Right lung (tissue), 5 donors: ENCODE results near the gene METTL8. TPM values are rescaled to one million over a fixed set of nuclear protein-coding genes. Genes with fewer than 3 reads are reported as not detected.
"Not testable (repeated sequence)": the region's sequence is repeated elsewhere in the genome, so short reads cannot be mapped to it uniquely, and the experiment has no call there.

Experiments
- DNase-seq, 2 donors: peaks; one replicate each; pipeline ENCODE4 v3.0.0-alpha.2; 2013
- polyA plus RNA-seq, 5 donors: library from polyadenylated mRNA; unstranded; fragments of 120-200 nt; gene quantifications; one replicate each; pipeline versions ENCODE4 v1.2.1 to v1.2.3, GENCODE V29; 2013; ENCODE audit warnings: inconsistent platforms in 1 of 5, low replicate concordance in 1 of 5; ENCODE audit not compliant: insufficient read length in 5 of 5, insufficient read depth in 1 of 5

METTL8 gene
- polyA plus RNA-seq, 5 donors, result 8.6 to 16.8 (median 16.1) TPM

GRCh38 chr2:171402906-171403580 is 30.7 kb downstream of the METTL8 start:
- DNase-seq, result no peak

DNA sequence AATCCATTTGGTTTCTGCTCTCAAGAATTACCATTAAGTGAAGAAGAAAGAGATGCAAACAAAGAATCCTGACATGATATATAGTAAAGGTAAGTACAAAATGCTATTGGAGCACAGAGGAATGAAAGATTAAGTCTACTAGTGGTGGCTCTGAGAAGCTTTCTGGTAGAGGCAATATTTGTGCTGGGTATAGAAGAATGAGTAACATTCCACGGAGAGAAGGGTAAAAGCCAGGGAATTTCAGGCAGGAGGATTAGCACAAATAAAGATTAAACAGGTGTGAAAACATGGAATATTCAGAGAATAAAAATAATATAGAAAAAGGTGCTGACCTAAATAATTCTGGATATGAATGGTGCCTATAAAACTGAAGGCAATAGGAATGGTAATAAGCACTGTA is 31.8 kb downstream of the METTL8 start:
- no peak for DNase-seq

GRCh38 chr2:171400395-171400794 is 33.4 kb downstream of the METTL8 start:
- DNase-seq, result no peak

DNA sequence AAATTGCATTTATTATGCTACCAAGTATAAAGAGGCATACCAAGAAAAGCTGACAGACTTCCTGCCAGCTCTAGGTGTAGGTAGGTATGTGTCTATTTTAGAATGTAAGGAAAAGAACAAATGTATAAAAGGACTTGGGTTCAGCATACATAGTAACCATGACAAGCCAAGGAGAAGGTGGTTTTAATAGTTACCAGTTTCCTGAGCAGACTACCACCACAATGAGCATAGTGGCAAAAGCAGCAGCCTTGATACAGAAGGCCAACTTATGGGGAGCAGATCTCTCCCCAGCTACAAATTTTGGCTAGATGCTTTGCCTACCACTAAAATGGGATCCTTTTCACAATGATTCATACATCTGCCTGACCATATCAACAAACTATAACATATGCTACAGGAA is 34.5 kb downstream of the METTL8 start:
- DNase-seq, result no peak

- no peak for DNase-seq
Observed at GRCh38 chr2:171394164-171394740, 39.5 kb downstream of the METTL8 start.

DNA sequence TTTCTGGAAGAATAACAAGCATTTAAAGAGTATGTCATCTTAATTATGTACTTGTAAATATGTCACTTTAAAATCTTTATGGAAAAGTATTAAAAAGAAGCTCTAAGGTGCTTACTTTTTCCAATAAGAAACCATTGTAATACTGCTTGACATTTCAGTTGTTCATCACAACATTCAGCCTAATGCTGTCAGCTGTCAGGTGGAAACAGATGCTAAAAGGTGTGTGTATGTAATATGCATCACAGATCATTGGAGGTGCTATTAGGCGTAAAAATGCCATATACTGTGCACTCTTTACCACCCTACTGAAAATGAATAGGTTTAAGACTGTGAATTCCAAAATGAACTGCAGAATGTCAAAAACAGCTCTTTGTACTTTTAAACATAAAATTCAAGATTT is 40.3 kb downstream of the METTL8 start:
- no peak for DNase-seq

- DNase-seq, result no peak
Observed at GRCh38 chr2:171391532-171391931, 42.3 kb downstream of the METTL8 start.

DNA sequence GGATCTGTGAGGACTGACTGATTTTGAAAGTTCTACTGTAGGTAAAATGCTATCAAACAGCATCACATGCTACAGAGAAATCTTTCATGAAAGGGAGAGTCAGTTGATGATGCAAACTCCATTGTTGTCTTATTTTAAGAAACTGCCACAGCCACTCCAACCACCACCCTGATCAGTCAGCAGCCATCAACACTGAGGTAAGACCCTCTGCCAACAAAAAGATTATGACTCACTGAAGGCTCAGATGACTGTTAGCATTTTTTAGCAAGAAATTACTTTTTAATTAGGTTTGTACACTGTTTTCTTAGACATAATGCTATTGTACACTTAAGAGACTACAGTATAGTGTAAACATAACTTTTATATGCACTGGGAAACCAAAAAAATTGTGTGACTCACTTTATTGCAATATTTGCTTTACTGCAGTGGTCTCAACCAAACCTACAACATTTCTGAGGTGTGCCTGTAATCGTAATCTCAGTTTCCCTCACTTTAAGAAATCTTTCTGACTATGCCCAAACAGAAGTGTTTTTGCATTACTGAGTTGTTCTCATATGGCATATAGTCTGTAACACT is 42.8 kb downstream of the METTL8 start:
- no peak for DNase-seq

GRCh38 chr2:171389780-171390179 is 44.0 kb downstream of the METTL8 start:
- no peak for DNase-seq

DNA sequence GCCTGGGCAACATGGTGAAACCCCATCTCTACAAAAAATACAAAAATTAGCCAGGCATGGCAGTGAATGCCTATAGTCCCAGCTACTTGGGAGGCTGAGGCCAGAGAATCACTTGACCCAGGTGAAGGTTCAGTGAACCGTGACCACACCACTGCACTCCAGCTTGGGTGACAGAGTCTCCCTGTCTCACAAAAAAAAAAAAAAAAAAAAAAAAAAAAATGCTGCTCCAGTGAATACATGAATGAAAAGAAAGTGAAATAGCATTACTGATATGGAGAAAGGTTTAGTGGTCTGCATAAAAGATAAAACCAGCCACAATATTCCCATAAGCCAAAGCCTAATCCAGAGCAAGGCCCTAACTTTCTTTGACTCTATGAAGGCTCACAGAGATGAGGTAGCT is 44.5 kb downstream of the METTL8 start:
- no peak for DNase-seq

- DNase-seq, result no peak
Observed at GRCh38 chr2:171387052-171387451, 46.7 kb downstream of the METTL8 start.

- DNase-seq, result no peak
Observed at GRCh38 chr2:171386627-171387026, 47.2 kb downstream of the METTL8 start.

DNA sequence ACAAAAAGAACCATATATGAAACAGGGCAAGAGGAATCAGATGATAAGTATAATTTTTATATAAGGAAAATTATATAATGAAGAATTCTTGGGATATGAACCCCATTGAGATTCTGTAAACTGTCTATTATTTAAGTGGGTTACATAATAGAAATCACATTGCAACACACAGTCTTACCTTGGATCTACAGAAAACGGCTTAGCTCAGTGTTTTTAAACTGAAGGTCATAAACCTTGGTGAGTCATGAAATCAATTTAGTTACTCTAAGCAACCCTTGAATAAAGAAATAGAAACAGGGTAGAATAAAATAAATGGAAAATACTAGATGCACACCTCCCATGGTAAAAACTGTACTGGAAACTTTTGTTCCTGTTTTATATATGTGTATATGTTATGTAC is 50.7 kb downstream of the METTL8 start:
- no peak for DNase-seq

GRCh38 chr2:171382175-171382574 is 51.6 kb downstream of the METTL8 start:
- not testable (repeated sequence) for DNase-seq

DNA sequence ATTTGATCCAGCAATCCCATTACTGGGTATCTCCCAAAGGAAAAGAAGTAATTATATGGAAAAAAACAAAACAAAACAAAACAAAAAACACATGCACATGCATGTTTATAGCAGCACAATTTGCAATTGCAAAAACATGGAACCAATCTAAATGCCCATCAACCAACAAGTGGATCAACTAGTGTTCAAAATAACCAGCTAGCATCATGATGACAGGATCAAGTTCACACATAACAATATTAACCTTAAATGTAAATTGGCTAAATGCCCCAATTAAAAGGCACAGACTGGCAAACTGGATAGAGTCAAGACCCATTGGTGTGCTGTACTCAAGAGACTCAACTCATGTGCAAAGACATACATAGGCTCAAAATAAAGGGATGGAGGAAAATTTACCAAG is 55.9 kb downstream of the METTL8 start:
- not testable (repeated sequence) for DNase-seq

GRCh38 chr2:171367692-171368091 is 66.1 kb downstream of the METTL8 start:
- DNase-seq, result no peak

- DNase-seq, result no peak
Observed at GRCh38 chr2:171365778-171366177, 68.0 kb downstream of the METTL8 start.

- DNase-seq, result no peak
Observed at GRCh38 chr2:171365232-171365631, 68.6 kb downstream of the METTL8 start.

- DNase-seq, result no peak
Observed at GRCh38 chr2:171362396-171362795, 71.4 kb downstream of the METTL8 start.

DNA sequence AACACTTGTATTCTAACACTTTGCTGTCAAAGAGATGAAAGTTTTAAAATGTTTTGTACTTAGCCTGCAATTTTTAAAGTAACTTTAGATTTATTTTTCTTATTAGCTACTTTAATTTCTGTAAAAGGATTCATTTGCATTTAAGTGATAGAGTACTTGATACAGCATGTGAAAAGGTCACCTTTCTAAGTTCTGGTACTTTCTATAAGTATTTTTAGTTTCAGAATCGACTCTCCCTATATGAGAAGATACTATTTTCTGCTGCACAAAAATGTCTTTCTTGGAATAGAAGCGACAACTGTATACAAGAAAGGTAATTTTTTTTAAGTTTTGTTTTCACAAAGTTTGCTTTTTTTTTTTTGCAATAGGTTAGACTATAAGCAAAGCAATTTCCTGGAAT is 72.9 kb downstream of the METTL8 start:
- no peak for DNase-seq

DNA sequence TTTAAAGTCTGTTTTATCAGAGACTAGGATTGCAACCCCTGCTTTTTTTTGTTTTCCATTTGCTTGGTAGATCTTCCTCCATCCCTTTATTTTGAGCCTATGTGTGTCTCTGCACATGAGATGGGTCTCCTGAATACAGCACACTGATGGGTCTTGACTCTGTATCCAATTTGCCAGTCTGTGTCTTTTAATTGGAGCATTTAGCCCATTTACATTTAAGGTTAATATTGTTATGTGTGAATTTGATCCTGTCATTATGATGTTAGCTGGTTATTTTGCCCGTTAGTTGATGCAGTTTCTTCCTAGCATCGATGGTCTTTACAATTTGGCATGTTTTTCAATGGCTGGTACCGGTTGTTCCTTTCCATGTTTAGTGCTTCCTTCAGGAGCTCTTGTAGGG is 80.0 kb downstream of the METTL8 start:
- not testable (repeated sequence) for DNase-seq

DNA sequence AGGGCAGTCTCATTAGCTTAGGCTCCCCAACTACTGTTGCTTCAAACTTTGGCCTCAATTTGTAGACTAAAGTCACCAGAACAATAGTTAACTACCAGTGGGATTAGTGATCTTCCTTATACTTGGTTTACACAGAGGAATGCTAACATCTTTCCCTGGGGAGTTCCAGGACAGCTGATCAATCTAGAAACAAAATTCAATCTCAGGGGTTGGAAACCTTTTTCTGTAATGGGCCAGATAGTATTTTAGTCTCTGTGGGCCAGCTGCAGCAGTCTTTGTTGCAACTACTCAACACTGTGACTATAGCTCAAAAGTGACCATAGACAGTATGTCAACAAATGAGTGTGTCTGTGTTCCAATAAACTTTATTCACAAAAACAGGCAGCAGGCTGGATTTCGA is 85.7 kb downstream of the METTL8 start:
- no peak for DNase-seq

GRCh38 chr2:171347591-171348032 is 86.2 kb downstream of the METTL8 start:
- DNase-seq, result no peak
